Left ventricle myocardium inferior (tissue), 1 donor: ENCODE results near the gene SYNGR4. TPM values are rescaled to one million over a fixed set of nuclear protein-coding genes. Genes with fewer than 3 reads are reported as not detected.

Experiments used
- DNase-seq: peaks from one replicate; pipeline ENCODE4 v3.0.0-alpha.2; 2020
- H3K27ac ChIP-seq: fragments of 200-600 bp; replicated peaks from 2 replicates; pipeline ENCODE4 v1.8.0; 2021
- H3K27me3 ChIP-seq: fragments of 200-600 bp; 2 replicates; pipeline ENCODE4 v1.8.0; 2021; ENCODE audit warnings: low read depth
- H3K36me3 ChIP-seq: fragments of 200-600 bp; 2 replicates; pipeline ENCODE4 v1.8.0; 2021
- H3K4me1 ChIP-seq: fragments of 200-600 bp; 2 replicates; pipeline ENCODE4 v1.8.0; 2021
- H3K4me3 ChIP-seq: fragments of 200-600 bp; 2 replicates; pipeline ENCODE4 v1.8.0; 2021; ENCODE audit warnings: mild to moderate bottlenecking, moderate library complexity
- H3K9me3 ChIP-seq: fragments of 200-600 bp; replicated peaks from 2 replicates; pipeline ENCODE4 v1.8.0; 2021
- CTCF ChIP-seq: fragments of 200-600 bp; IDR thresholded peaks from 2 replicates; pipeline ENCODE4 v1.8.0; 2021; ENCODE audit warnings: antibody characterized with exemption, mild to moderate bottlenecking, borderline replicate concordance
- intact Hi-C: fragments of 100-400 bp; cut with micrococcal nuclease; formaldehyde crosslinking; loops from one replicate; pipeline ENCODE4 v1.11.0; 2022
- total RNA-seq: library from RNA; stranded (reverse); fragmentation: NEBNext Ultra II Directional; extraction: Animal tissue kit (Norgen Biotek cat#: 25700); gene quantifications from one replicate; pipeline ENCODE4 v1.2.1, GENCODE V29; 2021
- donor health status: DM: no; HTN: yes; CAD: no; lungs with severe emphysema.

SYNGR4 gene
- total RNA-seq, 1 donor from 2014 or later: not detected

GRCh38 chr19:48354332-48354992 lies 9.7 kb upstream of the SYNGR4 start:
- H3K36me3 ChIP-seq: peaks cover 10% of the 10 kb centered on the region

GRCh38 chr19:48355365-48355954 lies 8.7 kb upstream of the SYNGR4 start:
- no peaks in the 10 kb centered on the region for H3K9me3 ChIP-seq
- H3K4me3 ChIP-seq: no peak overlapping the region
- peaks cover 17% of the 10 kb centered on the region for H3K36me3 ChIP-seq
- no peaks in the 10 kb centered on the region for H3K27me3 ChIP-seq
- no peak overlapping the region for H3K27ac ChIP-seq
- no peaks in the 10 kb centered on the region for H3K4me1 ChIP-seq
- no peak for DNase-seq
- intact Hi-C loops: no loop called here
- no peak for TF ChIP-seq CTCF

More at GRCh38 chr19:48354332-48354992, 9.7 kb upstream of the SYNGR4 start:
- intact Hi-C loops: no loop called here
- no peak for DNase-seq
- Histone ChIP-seq H3K27me3 (no peaks in the 10 kb centered on the region), H3K4me1 (no peaks in the 10 kb centered on the region), H3K27ac (no peak overlapping the region), H3K9me3 (no peaks in the 10 kb centered on the region), H3K4me3 (no peak overlapping the region)
- TF ChIP-seq CTCF: no peak

- Histone ChIP-seq H3K4me1 (peaks cover 6% of the 10 kb centered on the region), H3K9me3 (no peaks in the 10 kb centered on the region), H3K4me3 (no peak overlapping the region), H3K27ac (no peak overlapping the region), H3K27me3 (no peaks in the 10 kb centered on the region), H3K36me3 (peaks cover 17% of the 10 kb centered on the region)
- TF ChIP-seq CTCF: no peak
- intact Hi-C loops: no loop called here
- DNase-seq: no peak
These were observed 5.0 kb upstream of the SYNGR4 start for GRCh38 chr19:48359123-48359522.

- Histone ChIP-seq H3K36me3 (peaks cover 10% of the 10 kb centered on the region), H3K27ac (no peak overlapping the region), H3K4me1 (peaks cover 11% of the 10 kb centered on the region), H3K4me3 (no peak overlapping the region), H3K27me3 (no peaks in the 10 kb centered on the region), H3K9me3 (no peaks in the 10 kb centered on the region)
- no peak for TF ChIP-seq CTCF
- no peak for DNase-seq
- intact Hi-C loops: no loop called here
These were observed 2.3 kb upstream of the SYNGR4 start for GRCh38 chr19:48361912-48362311.

GRCh38 chr19:48362716-48363499 lies 1.3 kb upstream of the SYNGR4 start:
- H3K4me3 ChIP-seq: peak overlapping the region; percentile 79
- no peak for TF ChIP-seq CTCF
- intact Hi-C loops: no loop called here
- peak; percentile 97 for DNase-seq
- H3K36me3 ChIP-seq: peaks cover 10% of the 10 kb centered on the region
- peaks cover 11% of the 10 kb centered on the region for H3K4me1 ChIP-seq
- no peaks in the 10 kb centered on the region for H3K9me3 ChIP-seq
- peak overlapping the region; percentile 95 for H3K27ac ChIP-seq
- H3K27me3 ChIP-seq: no peaks in the 10 kb centered on the region
